Measurements from ENCODE around the gene RTKN2.
"Not testable (repeated sequence)": the region's sequence is repeated elsewhere in the genome, so short reads cannot be mapped to it uniquely, and the experiment has no call there.

RTKN2 gene, protein sequence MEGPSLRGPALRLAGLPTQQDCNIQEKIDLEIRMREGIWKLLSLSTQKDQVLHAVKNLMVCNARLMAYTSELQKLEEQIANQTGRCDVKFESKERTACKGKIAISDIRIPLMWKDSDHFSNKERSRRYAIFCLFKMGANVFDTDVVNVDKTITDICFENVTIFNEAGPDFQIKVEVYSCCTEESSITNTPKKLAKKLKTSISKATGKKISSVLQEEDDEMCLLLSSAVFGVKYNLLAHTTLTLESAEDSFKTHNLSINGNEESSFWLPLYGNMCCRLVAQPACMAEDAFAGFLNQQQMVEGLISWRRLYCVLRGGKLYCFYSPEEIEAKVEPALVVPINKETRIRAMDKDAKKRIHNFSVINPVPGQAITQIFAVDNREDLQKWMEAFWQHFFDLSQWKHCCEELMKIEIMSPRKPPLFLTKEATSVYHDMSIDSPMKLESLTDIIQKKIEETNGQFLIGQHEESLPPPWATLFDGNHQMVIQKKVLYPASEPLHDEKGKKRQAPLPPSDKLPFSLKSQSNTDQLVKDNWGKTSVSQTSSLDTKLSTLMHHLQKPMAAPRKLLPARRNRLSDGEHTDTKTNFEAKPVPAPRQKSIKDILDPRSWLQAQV

DNA sequence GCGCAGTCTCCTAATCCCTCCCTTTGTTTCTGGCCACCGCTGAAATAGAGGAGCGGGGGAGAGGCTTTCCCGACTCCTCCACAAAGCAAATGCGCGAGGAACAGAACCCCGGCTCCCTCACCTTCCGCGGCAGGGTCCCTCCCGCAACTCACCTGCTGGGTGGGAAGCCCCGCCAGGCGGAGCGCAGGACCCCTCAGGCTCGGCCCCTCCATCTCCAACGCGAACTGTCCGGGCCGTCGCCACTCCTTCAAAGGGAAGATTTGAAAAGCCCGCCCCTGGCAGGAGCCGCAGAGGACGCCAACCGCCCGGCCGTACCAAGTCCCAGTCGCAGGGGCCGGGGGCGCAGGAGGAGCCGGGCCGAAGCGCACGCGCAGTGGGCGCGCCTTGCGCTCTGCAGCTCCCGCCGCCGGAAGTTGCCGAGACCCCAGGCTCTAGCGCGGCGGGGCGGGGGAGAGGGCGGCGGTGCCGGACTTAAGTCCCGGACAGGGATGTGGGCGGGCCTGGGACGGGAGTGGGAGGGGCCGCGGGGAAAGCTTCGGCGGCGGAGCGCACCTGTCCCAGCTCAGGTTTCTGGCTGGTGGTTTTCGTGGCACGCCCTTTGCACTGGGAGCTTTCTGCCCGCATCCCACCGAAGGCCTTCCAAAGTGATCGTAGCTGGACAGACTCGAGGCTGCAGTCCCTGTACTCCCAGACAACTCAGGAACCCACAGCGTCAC lies at the start of gene RTKN2:
RTKN2 (minus strand) TSS at position 446 of the 716 bp plus-strand sequence; CDS start at position 212, 234 bp downstream.
- peak in 1 of 2 donors; percentile 41 for DNase-seq (ENCODE audit: extremely low read depth in 1 of 2, low read depth in 1 of 2)

DNA sequence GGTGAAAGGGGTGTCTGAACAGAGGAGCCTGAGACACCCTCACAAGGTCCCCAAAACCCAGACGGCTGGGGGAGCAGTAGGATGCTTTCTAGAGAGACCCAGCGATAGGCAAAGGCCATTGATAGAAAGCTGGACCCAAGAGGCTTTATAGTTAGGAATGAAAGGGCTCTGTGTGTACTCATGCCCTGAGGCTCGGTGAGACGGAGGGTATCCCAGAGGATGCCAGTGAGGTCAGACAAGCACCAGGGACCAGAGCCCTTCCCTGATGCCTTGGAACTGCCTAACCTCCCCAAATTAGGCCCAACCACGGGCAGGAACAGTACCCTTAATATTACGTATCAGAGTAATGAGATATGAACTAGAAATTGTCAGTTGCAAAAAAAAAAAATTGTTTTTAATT lies 48.6 kb upstream of the RTKN2 start:
- no peak for DNase-seq (ENCODE audit: extremely low read depth in 1 of 2, low read depth in 1 of 2)

DNA sequence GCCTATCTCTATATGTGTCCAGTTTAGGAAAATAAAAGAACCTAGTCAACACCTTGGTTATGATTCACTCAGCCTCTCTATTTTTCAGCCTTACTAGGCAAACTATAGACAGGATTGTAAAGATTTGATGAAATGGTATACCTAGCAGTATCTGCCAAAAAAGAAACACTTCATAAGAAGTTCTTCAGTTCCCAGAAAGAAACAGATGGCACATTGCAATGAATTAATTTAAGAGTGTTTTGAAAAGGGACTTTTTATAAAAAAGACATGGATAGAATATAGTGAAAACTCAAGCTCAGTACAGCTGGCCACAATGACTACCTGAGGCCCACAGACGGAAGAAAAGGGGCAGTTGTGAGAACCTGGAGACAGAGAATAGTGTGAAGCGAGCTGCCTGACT lies 40.6 kb upstream of the RTKN2 start:
- no peak for DNase-seq (ENCODE audit: extremely low read depth in 1 of 2, low read depth in 1 of 2)

DNA sequence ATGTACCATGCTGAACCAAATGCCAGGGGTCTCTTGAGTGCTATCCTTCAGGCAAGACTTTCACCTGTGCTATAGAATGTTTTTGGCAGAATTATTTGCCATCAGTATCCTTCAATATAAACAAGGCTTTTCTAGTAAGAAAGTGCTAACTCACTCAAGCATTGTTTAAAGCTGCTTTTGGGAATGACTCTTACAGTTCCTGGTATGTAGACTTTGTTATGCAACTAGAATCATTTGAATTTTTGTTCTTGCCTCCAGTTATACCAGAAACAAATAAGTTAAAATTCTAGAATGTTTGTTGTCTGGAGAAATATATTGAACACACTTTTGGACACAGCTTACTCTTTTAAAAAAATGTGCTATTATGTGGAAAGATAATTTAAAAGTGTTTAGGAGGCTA lies 39.5 kb upstream of the RTKN2 start:
- no peak for DNase-seq (ENCODE audit: extremely low read depth in 1 of 2, low read depth in 1 of 2)

DNA sequence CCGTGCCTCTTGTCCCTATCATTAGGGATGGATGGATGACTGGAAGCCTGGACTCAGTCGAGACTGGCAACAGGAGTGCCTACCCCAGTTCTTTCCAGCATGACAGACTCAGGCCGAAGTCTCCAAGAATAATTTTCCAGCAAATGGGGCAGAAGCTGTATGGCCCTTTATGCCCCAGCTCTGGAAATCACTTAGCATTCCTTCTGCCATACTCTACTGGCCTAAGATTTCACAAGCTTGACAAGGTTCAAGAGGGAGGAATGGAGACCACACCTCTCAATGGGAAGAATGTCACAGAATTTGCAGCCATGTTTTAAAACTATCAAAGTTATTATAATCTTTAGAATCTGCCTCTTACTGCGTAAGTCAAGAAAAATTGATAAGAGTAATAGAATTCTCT lies 39.0 kb upstream of the RTKN2 start:
- DNase-seq (ENCODE audit: extremely low read depth in 1 of 2, low read depth in 1 of 2) = no peak

DNA sequence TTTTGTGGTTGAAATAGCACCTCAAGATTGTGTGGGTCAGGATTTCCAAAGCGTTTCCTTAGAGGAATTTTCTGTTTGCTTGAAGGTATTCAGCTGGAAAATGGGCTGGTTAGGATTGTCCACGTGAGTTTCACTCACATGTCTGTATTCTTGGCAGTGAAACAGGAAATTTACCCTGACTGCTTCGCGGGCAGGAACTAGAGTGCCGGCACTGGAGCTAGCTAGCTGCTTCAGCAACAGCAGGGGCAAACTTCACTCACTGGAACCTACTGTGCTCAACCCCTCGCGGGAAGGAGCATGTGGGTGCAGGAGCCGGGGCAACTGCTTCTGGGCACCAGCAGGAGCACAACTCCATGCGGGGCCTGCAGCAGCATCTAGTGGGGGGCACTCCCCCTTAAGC lies 38.0 kb upstream of the RTKN2 start:
- DNase-seq (ENCODE audit: extremely low read depth in 1 of 2, low read depth in 1 of 2) = no peak

DNA sequence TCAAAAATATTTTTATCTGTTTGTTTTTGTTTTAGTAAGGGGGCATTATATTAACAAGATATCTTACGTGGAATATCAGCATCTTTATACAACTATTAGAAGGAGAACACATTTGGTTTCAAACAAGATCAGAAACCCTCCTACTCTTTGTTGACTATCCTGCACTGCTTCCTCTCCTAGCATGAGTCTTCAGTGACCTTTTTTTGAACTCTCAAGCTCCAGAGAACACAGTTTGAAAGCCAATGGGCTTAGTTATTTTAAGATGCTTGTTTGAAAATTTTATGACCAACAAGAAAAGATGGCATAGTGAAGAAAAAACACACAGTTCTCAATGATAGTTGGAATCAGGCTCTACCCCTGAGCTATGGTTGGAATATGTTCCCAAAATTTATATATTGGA lies 37.2 kb upstream of the RTKN2 start:
- DNase-seq (ENCODE audit: extremely low read depth in 1 of 2, low read depth in 1 of 2) = no peak

DNA sequence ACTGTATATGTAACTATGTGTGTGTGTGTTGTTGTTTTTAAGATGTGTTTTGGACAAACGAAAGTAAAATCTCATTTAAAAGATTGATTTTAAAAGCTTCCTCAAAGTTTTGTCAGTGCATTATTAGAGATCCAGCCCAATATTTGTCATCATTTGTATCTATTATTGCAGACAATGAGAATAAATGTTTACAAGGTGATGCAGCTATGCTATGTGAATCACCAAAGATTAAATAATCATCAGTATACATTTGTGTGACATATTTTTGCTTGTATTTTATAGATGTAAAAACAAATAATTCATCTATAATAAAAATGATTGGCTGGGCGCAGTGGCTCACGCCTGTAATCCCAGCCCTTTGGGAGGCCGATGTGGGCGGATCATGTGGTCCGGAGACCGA lies 35.3 kb upstream of the RTKN2 start:
- no peak for DNase-seq (ENCODE audit: extremely low read depth in 1 of 2, low read depth in 1 of 2)

DNA sequence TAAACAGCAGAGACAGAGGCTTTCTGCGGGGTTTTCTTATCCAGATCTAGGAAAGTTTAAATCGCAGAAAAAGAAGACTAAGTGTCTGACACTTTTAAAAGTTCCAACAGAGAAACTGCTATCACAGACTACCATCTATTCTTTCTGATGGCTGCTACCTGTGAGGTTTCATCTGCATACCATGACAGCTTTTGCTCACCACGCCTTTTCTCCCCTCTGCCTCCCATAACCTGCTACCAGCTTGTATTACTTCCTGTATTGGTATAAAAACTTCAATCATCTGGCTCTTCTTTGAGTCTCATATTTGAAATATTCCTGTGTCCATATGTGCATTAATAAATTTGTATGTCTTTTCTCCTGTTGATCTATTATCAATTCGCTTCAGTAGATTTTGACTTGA lies 34.1 kb upstream of the RTKN2 start:
- no peak for DNase-seq (ENCODE audit: extremely low read depth in 1 of 2, low read depth in 1 of 2)

DNA sequence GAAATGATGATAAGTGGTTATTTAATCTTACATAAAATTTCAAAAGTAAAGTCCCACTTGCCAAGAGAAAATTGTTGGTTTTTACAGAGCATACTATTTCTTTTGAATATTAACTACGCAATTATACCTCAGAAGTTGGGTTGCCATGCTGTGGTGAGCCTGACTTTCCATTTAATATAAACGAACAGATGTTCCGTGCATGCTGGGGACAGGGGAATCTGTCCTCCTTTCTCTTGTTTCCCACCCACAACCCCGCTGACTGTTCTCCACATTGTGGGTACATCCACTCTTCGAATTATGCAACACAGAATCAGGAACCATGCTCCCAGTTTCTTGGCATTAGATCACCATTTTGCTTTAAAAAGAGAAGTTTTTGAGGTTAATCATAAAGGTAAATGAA lies 29.2 kb upstream of the RTKN2 start:
- no peak for DNase-seq (ENCODE audit: extremely low read depth in 1 of 2, low read depth in 1 of 2)

DNA sequence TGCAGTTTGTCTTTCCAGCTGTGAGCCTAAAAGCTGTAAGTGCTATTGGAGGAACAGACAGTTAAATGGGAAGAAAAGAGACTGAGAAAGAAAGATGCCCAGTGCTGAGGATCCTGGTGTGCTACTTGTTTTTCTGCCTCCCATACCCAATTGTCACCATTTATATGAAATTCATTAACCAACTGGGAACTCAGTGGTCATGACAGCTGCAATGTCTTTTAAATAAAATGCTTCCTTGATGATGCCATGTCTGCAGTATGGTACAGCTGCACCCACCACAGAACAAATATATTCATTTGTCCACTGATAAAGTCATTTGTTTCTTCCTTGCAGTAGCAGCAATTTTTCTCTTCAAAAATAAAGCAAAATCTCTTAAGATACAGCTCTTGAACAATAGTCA lies 15.6 kb upstream of the RTKN2 start:
- DNase-seq (ENCODE audit: extremely low read depth in 1 of 2, low read depth in 1 of 2) = no peak

DNA sequence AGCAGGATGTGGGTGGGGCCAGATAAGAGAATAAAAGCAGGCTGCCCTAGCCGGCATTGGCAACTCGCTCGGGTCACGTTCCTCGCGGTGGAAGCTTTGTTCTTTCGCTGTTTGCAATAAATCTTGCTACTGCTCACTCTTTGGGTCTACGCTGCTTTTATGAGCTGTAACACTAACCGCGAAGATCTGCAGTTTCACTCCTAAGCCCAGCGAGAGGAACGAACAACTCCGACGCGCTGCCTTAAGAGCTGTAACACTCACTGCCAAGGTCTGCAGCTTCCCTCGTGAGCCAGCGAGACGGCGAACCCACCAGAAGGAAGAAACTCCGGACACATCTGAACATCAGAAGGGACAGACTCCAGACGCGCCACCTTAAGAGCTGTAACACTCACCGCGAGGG lies 12.7 kb upstream of the RTKN2 start:
- not testable (repeated sequence) for DNase-seq (ENCODE audit: extremely low read depth in 1 of 2, low read depth in 1 of 2)

DNA sequence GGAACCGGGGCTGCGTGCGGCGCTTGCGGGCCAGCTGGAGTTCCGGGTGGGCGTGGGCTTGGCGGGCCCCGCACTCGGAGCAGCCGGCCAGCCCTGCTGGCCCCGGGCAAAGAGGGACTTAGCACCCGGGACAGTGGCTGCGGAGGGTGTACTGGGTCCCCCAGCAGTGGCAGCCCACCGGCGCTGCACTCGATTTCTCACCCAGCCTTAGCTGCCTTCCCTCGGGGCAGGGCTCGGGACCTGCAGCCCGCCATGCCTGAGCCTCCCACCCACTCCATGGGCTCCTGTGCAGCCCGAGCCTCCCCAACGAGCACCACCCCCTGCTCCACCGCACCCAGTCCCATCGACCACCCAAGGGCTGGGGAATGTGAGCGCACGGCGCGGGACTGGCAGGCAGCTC lies 11.7 kb upstream of the RTKN2 start:
- DNase-seq (ENCODE audit: extremely low read depth in 1 of 2, low read depth in 1 of 2) = not testable (repeated sequence)

DNA sequence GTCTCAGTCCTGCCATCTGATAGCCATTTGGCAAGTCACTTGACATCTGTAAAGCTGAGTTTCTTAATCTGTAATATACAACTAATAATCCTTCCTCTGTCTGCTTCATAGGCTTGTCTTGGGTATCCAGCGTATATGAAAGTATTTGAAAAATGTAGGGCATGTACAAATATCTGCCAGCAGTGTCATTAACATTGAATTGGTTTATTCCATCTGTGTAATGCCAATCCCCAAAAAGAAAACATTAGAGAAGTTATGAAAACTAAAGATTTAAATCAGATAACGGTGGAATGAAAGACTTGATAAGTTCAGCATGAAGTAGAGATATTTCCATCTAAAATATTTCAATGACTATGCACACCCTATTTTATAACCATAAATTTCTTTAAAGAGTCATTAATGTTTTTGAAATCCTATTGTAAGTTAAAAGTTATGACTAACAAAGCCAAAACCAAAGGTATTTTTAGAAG lies 9.8 kb upstream of the RTKN2 start:
- no peak for DNase-seq (ENCODE audit: extremely low read depth in 1 of 2, low read depth in 1 of 2)

DNA sequence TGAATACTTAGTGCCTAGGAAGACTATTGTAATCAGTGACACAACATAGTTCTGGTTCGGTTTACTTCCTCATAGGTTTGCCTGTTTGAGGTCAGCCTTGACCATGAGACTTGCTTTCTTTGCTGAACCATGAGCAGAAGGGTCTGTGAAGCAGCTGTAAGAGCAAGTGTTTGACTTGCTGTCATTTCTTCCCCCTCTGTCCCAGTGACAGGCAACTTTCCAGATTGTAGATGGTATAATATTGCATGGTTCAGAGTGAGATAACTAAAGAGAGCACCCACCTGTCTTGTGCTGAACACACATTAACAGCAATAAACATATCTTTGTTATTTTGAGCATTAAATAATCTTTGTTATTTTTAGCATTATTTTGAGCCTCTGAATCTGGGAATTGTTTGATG lies 9.3 kb upstream of the RTKN2 start:
- DNase-seq (ENCODE audit: extremely low read depth in 1 of 2, low read depth in 1 of 2) = no peak

DNA sequence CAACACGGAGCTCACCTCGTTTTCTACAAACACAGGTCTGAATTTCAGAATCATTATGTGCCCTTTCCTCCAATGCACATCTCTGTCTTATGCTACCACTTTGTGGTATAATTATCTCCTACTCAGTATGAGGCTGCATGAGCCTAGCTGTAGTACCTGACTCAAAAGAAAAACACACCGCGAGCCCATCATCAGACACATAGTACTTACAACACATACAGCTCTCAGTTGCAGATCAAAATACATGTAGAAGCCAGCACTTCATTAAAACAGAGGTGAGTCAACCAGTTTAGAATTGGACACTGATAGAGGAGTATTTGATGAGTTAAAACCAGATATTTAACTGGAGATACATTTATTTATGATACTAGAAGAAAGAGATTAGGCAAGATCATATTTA lies 1.4 kb upstream of the RTKN2 start:
- DNase-seq (ENCODE audit: extremely low read depth in 1 of 2, low read depth in 1 of 2) = no peak

DNA sequence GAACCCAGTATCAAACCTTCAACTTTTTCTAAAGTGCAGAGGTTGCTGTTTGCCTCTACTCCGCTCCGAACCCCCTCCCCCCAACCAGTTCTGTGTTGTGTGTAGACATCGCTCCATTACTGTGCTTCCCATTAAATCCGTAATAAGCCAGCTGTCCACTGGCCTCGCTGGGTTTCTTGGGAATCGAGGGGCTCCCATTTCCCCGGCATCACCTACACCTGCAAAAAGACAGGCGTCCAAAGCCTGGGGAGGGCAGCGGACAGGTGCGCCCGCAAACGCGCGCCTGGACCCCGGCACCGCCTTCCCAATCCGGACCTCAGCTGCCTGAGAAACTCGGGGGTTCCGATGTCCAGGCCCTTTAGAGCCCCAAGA lies 631 bp downstream of the RTKN2 start:
- no peak for DNase-seq (ENCODE audit: extremely low read depth in 1 of 2, low read depth in 1 of 2)

DNA sequence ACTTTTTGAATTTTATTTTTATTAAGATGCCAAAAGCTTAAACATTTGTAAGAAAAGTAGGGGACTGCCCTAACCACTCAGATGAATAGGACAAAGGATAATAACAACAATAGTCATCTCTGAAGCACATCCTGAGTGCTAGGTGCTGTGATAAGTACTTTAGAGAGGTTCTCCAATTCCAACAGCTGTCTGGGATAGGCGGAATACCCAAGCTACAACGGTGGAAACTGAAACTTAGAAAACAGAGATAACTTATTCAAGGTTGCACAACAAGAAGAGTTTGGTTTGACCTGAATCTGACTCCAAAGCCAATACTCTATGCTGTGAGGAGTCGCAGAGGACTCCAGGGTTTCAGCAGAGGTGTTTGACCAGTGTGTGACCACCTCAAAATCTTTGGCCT lies 2.0 kb downstream of the RTKN2 start:
- DNase-seq (ENCODE audit: extremely low read depth in 1 of 2, low read depth in 1 of 2) = no peak

DNA sequence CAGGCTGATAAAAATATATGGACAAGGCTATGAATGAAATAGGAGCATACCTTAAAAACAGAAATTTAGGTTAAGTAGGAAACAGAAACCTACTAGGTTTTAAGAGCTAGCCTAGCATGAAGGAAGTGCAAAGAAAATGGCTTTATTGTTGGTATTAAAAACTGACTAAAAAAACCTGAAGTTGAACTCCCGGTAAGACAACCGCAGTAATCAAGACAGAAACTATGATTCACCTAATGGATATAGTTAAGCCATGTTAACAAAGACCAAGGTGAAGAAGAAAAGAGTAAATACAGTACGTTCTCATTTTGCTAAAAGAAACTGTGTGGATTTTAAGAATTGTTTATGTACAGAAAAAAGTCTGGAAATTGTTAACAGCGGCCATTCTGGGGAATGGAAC lies 2.5 kb downstream of the RTKN2 start:
- no peak for DNase-seq (ENCODE audit: extremely low read depth in 1 of 2, low read depth in 1 of 2)

DNA sequence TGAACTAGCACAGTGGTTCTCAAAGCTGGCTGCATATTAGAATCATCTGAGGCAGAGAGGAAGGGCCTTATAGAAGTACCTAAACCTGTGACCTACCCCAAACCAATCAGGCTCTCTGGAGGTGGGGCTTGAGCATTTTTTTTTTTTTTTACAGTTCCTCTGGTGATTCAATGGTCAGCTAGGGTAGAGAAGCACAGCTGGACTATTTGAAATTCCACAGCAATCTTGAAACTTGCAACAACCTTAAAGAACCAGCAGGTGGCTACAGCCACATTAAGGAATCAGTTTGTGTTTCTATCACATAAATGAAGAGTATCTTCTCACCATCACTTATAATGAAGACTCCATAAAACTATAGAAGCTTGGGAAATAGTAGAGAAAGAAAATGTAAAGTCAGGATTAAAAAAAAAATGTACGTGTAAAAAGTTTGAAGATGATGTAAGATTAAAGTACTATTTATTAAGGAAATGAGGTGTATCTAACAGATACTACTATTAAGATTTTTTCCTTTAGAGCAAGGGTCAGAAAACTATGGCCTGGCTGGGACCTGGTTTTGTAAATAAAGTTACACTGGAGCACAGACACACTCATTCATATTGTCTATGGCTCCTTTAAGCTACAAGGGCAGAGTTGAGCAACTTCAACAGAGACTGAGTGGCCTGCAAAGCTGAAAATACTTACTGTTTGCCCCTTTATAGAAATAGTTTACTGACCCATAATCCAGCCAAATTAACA lies 3.8 kb downstream of the RTKN2 start:
- DNase-seq (ENCODE audit: extremely low read depth in 1 of 2, low read depth in 1 of 2) = no peak

DNA sequence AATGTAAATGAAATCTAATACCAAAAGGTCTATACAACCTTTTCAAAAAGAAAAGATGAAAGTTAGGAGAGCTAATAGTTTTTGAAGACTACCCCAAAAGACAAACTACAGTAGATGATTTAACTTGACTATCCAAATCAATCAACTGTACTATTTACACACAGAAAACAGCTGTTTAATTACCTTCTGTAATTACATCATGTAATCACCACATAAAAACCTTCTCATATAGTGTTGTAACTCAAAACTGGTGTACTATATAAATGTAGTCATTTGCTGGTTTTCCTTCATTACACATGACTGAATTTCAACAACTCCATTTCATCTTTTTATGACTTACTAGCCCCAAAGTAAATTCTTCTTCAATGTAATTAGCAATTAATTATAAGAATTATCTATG lies 4.5 kb downstream of the RTKN2 start:
- DNase-seq (ENCODE audit: extremely low read depth in 1 of 2, low read depth in 1 of 2) = no peak
